Activated naive CD4-positive, alpha-beta T cell treated with anti-CD3 and anti-CD28 coated beads for 36 hours (primary cell): ENCODE data around the gene PLK3. TPM values are rescaled to one million over a fixed set of nuclear protein-coding genes. Genes with fewer than 3 reads are reported as not detected.
A peak's percentile ranks its signal among the peaks of the same experiment; 100 is the strongest.
"Not testable (repeated sequence)": the region's sequence is repeated elsewhere in the genome, so short reads cannot be mapped to it uniquely, and the experiment has no call there.

Source experiments
- CTCF ChIA-PET: fragments of 350-600 bp; sonication (Branson Sonifier 250); formaldehyde crosslinking; loops from one replicate; lab custom pipeline; 2021; ENCODE audit warnings: antibody characterized with exemption; lab: Charles Lee
- DNase-seq: peaks from one replicate; pipeline ENCODE4 v3.0.0-alpha.2; 2020
- H3K27ac Mint-ChIP-seq: one replicate; pipeline ENCODE4 v1.8.0; 2021; ENCODE audit warnings: mild to moderate bottlenecking, mixed read lengths
- H3K27me3 Mint-ChIP-seq: one replicate; pipeline ENCODE4 v1.8.0; 2021; ENCODE audit warnings: low read depth, mixed read lengths
- H3K36me3 Mint-ChIP-seq: one replicate; pipeline ENCODE4 v1.8.0; 2021; ENCODE audit warnings: low read depth, mixed read lengths
- H3K4me1 Mint-ChIP-seq: one replicate; pipeline ENCODE4 v1.8.0; 2021; ENCODE audit warnings: low read depth, mixed read lengths
- H3K4me3 Mint-ChIP-seq: one replicate; pipeline ENCODE4 v1.8.0; 2021; ENCODE audit warnings: mild to moderate bottlenecking, moderate library complexity, mixed read lengths
- H3K9me3 Mint-ChIP-seq: one replicate; pipeline ENCODE4 v1.8.0; 2021; ENCODE audit warnings: mixed read lengths
- intact Hi-C: fragments of 100-400 bp; cut with micrococcal nuclease; formaldehyde crosslinking; loops from one replicate; pipeline ENCODE4 v1.15.1; 2023
- total RNA-seq, 2 experiments: library from RNA; stranded (reverse); gene quantifications; one replicate each; pipeline ENCODE4 v1.2.3, GENCODE V29; 2021

The PLK3 gene
- 10 to 100 TPM; 44.2 to 46.7 TPM for total RNA-seq

DNA sequence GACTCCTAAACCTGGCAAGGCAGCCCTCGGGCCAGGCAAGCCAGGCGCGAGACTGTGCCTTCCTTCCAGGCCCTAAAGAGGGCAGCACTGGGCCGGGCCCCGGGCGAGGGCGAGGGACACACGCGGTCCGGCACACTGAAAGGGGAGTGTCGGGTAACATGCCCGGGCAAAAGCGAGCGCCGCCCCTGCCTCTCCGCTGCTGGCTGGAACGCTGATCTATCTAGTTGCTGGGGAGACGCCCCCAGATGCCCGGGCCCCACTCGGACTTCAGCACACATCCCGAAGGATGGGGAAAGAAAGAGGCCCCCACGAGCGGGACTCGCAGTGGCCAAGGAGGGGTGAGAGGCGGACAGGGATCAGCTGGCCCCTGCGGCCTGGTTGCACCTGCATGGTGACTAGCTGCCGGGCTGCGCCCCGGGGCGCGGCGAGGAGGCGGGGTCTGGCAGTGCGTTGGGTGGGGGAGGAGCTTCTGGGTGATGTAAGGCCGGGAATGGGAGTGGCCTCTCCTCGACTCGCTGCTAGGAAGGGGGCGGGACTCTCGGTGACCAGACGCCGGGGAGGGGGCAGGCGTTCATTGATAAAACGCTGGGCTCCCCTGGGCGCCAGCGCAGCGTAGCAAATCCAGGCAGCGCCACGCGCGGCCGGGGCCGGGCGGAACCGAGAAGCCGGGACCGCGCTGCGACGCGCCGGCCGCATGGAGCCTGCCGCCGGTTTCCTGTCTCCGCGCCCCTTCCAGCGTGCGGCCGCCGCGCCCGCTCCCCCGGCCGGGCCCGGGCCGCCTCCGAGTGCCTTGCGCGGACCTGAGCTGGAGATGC is at the start of gene PLK3:
TSS of gene PLK3 (plus strand) at position 608 of the 815 bp plus-strand sequence. CDS start at position 695, 87 bp downstream.
- H3K9me3 Mint-ChIP-seq, result no peaks in the 10 kb centered on the region

DNA sequence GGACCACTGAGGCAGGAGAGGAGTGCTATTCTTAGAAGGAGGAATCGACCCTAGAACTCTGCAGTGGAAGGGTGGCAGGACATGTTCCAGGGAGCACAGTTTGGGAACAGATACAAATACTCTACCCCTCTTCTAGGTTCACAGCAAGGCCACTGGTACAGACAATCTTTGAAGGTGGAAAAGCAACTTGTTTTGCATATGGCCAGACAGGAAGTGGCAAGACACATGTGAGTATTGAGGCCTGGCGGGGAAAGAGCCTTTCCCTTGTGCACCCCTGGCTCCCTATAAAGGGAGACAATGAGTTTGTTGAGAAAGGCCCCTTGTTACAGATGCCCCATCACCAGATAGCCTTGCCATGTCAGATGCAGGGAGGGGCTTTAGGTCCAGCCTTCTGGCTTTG is 42.8 kb upstream of the PLK3 start:
- Mint-ChIP-seq H3K4me3 (no peak overlapping the region), H3K27me3 (no peaks in the 10 kb centered on the region), H3K27ac (no peak overlapping the region), H3K36me3 (peaks cover 72% of the 10 kb centered on the region), H3K9me3 (no peaks in the 10 kb centered on the region), H3K4me1 (peaks cover 7% of the 10 kb centered on the region)
- intact Hi-C loops, result no loop called here
- no peak for DNase-seq
- CTCF ChIA-PET, result no interaction called here

More for the DNA sequence above, at the start of gene PLK3:
- Mint-ChIP-seq H3K4me3 (peak within 1 kb of the TSS; percentile 81), H3K4me1 (peaks cover 36% of the 10 kb centered on the region), H3K27ac (peak within 1 kb of the TSS; percentile 100), H3K36me3 (peaks cover 39% of the 10 kb centered on the region), H3K27me3 (no peaks in the 10 kb centered on the region)
- peak; percentile 99 for DNase-seq
- CTCF ChIA-PET, result interaction anchor here (0.8 to 5.0 kb wide), 11 partner anchors 9 to 540 kb away, joined by 3 to 41 read pairs (median 4); partner anchors contain the start of genes BTBD19, HECTD3, MUTYH and TOE1
- intact Hi-C loops, result loop anchor here (2.0 to 10.0 kb wide), 6 partner anchors 15 to 785 kb away; partner anchors contain the start of genes NASP, RNU5D-1 and TESK2

DNA sequence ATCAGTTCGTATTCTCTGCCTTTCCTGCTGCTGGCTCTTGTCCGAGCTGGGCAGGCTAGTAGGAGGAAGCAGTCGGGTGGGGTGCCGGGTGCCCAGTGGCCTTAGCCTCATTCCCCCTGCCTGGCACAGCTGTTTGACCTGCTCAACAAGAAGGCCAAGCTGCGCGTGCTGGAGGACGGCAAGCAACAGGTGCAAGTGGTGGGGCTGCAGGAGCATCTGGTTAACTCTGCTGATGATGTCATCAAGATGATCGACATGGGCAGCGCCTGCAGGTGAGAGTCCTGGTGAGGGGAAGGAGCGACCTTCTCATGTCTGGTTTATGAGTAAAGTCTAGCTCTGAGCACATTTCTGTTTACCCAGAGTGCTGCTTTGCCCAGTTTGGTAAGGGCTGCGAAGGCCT is 41.1 kb upstream of the PLK3 start:
- Mint-ChIP-seq H3K9me3 (no peaks in the 10 kb centered on the region), H3K4me3 (no peak overlapping the region), H3K27me3 (no peaks in the 10 kb centered on the region), H3K4me1 (no peaks in the 10 kb centered on the region), H3K27ac (no peak overlapping the region), H3K36me3 (peaks cover 75% of the 10 kb centered on the region)
- no peak for DNase-seq
- intact Hi-C loops, result no loop called here
- CTCF ChIA-PET, result interaction anchor here (0.5 kb wide), 1 partner anchor 16 kb away, joined by 5 read pairs; no protein-coding TSS in a partner anchor

DNA sequence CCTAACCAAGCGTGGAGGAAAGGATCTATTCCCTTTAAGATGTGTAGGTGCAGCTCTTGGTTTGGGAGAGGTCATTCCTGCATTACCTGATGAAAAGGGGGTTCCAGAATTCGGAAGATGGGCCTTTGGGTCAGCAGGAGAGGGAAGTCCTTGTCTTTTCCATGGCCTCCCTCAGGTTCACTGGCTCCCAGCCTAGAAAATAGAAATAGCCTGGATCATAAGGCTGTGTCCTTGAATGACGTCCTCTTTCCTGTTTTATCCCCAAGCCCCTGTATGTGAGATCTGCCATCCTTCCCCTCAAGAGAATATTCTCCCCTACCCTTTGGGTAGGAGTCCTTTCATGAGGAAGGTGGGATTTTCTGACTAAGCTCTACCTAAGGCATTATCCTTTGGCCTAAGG is 39.3 kb upstream of the PLK3 start:
- no peak overlapping the region for H3K4me3 Mint-ChIP-seq
- no peak overlapping the region for H3K27ac Mint-ChIP-seq
- intact Hi-C loops, result no loop called here
- peaks cover 68% of the 10 kb centered on the region for H3K36me3 Mint-ChIP-seq
- H3K9me3 Mint-ChIP-seq, result no peaks in the 10 kb centered on the region
- H3K27me3 Mint-ChIP-seq, result no peaks in the 10 kb centered on the region
- DNase-seq, result no peak
- CTCF ChIA-PET, result no interaction called here
- H3K4me1 Mint-ChIP-seq, result no peaks in the 10 kb centered on the region

DNA sequence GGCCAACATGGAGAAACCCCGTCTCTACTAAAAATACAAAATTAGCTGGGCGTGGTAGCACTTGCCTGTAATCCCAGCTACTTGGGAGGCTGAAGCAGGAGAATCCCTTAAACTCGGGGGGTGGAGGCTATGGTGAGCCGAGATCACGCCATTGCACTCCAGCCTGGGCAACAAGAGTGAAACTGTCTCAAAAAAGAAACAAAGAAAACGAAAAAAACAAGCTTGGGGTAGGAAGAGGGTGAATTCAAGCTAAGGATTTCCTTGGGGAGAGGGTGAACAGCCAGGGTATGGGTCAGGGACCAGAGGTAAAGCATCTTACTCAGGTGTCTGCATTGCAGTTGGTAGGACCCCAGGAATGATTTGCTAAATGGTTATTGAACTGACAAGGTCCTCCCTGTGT is 33.8 kb upstream of the PLK3 start:
- intact Hi-C loops, H3K9me3 Mint-ChIP-seq, H3K4me3 Mint-ChIP-seq, H3K27ac Mint-ChIP-seq, DNase-seq, H3K4me1 Mint-ChIP-seq, H3K27me3 Mint-ChIP-seq: not testable (repeated sequence)
- peaks cover 39% of the 10 kb centered on the region for H3K36me3 Mint-ChIP-seq
- CTCF ChIA-PET, result interaction anchor here (1.1 kb wide), 1 partner anchor 18 kb away, joined by 5 read pairs; no protein-coding TSS in a partner anchor

DNA sequence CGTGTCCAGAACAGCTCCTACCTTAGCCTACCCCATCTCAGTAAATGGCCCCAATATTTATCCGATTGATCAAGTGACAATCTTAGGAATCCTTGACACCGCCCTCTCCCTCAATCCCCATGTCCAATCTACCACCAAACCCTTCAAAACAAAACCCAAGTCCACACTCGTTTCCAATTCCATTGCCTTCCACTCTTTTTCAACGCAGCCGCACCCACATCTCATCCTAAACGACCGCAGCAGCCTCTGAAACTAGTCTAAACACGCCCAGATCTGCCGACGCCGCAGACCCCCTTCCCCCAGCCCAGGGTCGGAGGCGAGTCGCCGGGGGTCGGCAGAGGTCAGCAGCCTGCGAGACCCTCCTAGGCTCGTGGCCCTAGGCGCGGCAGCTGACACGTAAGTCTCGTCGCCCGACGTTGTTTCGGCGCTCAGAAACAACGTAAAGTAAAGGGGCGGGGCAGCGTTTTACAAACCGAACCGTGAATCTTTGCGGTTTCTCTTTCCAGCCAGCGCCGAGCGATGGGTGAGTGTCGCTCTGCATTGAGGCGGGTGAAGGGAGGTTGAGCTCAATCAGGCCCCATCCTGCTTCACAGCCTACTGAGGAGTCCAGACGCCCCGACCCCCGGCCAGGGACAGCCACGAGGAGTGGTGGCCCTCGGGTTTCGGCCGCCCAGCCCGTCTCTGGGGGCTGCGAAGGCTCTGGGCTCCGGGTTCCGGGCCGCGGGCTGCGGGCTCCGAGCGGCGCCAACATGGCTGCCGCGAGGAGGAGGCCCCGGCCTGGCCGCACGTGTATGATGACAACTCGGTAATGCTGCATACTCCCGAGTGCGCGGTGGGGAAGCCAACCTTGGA is 24.9 kb upstream of the PLK3 start, which contains the start of gene RPS8:
TSS of gene RPS8 (plus strand) at position 463 of the 852 bp plus-strand sequence. CDS start at position 520, 57 bp downstream.
- Mint-ChIP-seq H3K36me3 (peaks cover 52% of the 10 kb centered on the region), H3K9me3 (no peaks in the 10 kb centered on the region), H3K4me1 (peaks cover 32% of the 10 kb centered on the region), H3K4me3 (peak within 1 kb of the TSS; percentile 95), H3K27me3 (no peaks in the 10 kb centered on the region), H3K27ac (peak within 1 kb of the TSS; percentile 92)
- intact Hi-C loops, result loop anchor here (1.0 kb wide), 5 partner anchors 9 to 211 kb away; partner anchors contain the start of genes EIF2B3, KIF2C and RNU5D-1
- CTCF ChIA-PET, result interaction anchor here (0.6 to 4.3 kb wide), 8 partner anchors 10 to 79 kb away, joined by 3 to 28 read pairs (median 4); partner anchors contain the start of gene RNU5D-1
- peak; percentile 94 for DNase-seq

DNA sequence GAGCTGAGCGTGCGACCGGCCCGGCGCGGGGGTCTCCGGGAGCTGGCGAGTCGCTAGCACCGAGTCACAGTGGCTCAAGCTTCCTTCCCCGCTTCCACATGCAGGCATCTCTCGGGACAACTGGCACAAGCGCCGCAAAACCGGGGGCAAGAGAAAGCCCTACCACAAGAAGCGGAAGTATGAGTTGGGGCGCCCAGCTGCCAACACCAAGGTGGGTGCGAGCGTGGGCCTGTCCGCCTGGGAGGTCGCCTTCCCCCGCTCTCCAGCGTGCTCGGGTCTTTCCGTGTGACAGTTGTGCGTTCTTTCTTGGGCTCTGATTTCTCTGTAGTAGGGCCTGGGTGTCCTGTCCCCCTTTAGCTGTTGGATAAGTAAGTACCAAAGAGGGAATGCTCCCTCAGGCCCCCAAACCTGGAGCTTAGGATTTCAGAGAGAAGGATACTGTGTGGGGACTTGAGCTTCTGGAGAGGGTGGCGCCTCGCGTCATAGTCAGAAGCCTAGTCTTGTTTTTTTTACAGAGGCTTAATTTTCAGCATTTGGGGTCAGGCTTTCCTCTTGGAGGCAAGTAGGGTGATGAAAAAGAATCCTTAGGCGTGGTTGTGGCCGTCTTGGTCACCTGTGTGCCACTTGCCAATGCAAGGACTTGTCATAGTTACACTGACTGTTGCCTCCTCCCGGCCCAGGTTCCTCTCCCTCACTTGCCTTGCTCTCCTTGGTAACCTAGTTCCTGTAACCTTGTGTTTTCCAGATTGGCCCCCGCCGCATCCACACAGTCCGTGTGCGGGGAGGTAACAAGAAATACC is 24.0 kb upstream of the PLK3 start:
- Mint-ChIP-seq H3K36me3 (peaks cover 59% of the 10 kb centered on the region), H3K9me3 (no peaks in the 10 kb centered on the region), H3K27me3 (no peaks in the 10 kb centered on the region), H3K27ac (peak overlapping the region; percentile 92), H3K4me3 (peak overlapping the region; percentile 95), H3K4me1 (peaks cover 35% of the 10 kb centered on the region)
- intact Hi-C loops, result loop anchor here (1.0 to 2.0 kb wide), 6 partner anchors 8 to 210 kb away; partner anchors contain the start of genes EIF2B3, KIF2C, PLK3 and RNU5D-1
- CTCF ChIA-PET, result interaction anchor here (0.6 to 4.3 kb wide), 7 partner anchors 9 to 78 kb away, joined by 3 to 28 read pairs (median 4); partner anchors contain the start of gene RNU5D-1
- peak; percentile 48 for DNase-seq

DNA sequence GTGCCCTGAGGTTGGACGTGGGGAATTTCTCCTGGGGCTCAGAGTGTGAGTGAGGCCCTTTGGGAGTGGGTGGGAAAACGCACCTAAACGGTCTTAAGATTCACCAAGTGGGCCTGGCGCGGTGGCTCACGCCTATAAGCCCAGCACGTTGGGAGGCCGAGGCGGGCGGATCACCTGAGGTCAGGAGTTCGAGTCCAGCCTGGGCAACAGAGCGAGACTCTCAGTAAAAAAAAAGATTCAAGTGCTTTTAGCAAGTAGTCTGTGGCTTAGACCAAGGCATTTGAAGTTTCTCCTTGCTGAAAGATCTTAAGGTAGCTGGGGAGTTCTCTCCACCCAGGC is 23.5 kb upstream of the PLK3 start:
- Mint-ChIP-seq H3K4me3 (peak overlapping the region; percentile 95), H3K4me1 (peaks cover 36% of the 10 kb centered on the region)

DNA sequence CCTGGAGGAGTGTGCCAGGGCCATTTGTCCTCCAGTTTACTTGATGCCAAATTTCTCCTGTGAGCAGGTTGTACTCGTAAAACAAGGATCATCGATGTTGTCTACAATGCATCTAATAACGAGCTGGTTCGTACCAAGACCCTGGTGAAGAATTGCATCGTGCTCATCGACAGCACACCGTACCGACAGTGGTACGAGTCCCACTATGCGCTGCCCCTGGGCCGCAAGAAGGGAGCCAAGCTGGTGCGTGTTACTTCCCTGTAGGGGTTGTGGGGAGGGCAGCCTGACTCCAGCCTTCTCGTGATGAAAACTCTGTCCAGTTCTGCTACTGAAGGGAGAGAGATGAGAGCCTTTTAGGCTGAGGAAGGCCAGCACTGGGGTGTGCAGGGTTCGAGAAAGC is 22.6 kb upstream of the PLK3 start:
- peaks cover 70% of the 10 kb centered on the region for H3K36me3 Mint-ChIP-seq
- no peaks in the 10 kb centered on the region for H3K9me3 Mint-ChIP-seq
- H3K4me1 Mint-ChIP-seq, result peaks cover 36% of the 10 kb centered on the region
- intact Hi-C loops, result loop anchor here (2.0 kb wide), 1 partner anchor 23 kb away; the partner anchor contains the start of gene PLK3
- no peaks in the 10 kb centered on the region for H3K27me3 Mint-ChIP-seq
- H3K4me3 Mint-ChIP-seq, result peak overlapping the region; percentile 95
- CTCF ChIA-PET, result interaction anchor here (3.4 to 4.3 kb wide), 2 partner anchors 8 to 46 kb away, joined by 21 to 28 read pairs; partner anchors contain the start of gene RNU5D-1
- H3K27ac Mint-ChIP-seq, result peak overlapping the region; percentile 92
- DNase-seq, result no peak

More for the DNA sequence above, 23.5 kb upstream of the PLK3 start:
- CTCF ChIA-PET, result interaction anchor here (0.7 to 4.3 kb wide), 3 partner anchors 8 to 737 kb away, joined by 3 to 28 read pairs (median 21); partner anchors contain the start of gene RNU5D-1
- DNase-seq, result no peak
- H3K9me3 Mint-ChIP-seq, result no peaks in the 10 kb centered on the region
- peak overlapping the region; percentile 92 for H3K27ac Mint-ChIP-seq
- H3K27me3 Mint-ChIP-seq, result no peaks in the 10 kb centered on the region
- peaks cover 65% of the 10 kb centered on the region for H3K36me3 Mint-ChIP-seq
- intact Hi-C loops, result loop anchor here (2.0 kb wide), 1 partner anchor 24 kb away; the partner anchor contains the start of gene PLK3

DNA sequence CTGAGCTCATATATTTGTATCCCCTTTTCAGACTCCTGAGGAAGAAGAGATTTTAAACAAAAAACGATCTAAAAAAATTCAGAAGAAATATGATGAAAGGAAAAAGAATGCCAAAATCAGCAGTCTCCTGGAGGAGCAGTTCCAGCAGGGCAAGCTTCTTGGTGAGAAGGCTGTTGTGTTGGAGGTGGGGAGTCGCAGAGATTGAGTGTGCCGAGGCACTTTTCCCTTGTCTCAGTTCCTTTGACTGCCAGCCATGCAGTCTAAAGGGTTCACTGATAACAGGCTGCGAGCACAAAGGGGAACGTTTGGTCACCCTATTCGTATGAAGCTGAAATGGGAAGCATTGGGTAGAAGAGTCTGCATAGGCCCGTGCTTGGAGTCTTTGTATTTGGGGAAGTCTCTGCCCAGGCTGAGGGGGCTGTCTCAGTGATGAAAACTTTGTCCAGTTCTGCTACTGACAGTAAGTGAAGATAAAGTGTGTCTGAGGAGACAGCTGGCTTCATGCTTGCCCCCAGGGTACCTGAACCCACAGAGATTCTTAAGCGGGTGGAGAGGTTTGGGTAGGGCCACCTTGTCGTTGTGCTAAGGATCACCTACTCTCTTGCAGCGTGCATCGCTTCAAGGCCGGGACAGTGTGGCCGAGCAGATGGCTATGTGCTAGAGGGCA is 22.1 kb upstream of the PLK3 start:
- CTCF ChIA-PET, result interaction anchor here (4.3 kb wide), 1 partner anchor 46 kb away, joined by 21 read pairs; the partner anchor contains the start of gene RNU5D-1
- no peaks in the 10 kb centered on the region for H3K9me3 Mint-ChIP-seq
- H3K4me3 Mint-ChIP-seq, result peak overlapping the region; percentile 95

More for the DNA sequence above, 22.1 kb upstream of the PLK3 start:
- Mint-ChIP-seq H3K36me3 (peaks cover 72% of the 10 kb centered on the region), H3K27me3 (no peaks in the 10 kb centered on the region), H3K27ac (peak overlapping the region; percentile 92), H3K4me1 (peaks cover 36% of the 10 kb centered on the region)
- no peak for DNase-seq
- intact Hi-C loops, result loop anchor here (2.0 kb wide), 1 partner anchor 23 kb away; the partner anchor contains the start of gene PLK3
